IPS DF 19.7 (cell line): ENCODE results near the gene EIF4E3.

ENCODE experiments used
- DNase-seq: peaks from one replicate; pipeline ENCODE4 v3.0.0-alpha.2; 2013; ENCODE audit warnings: low read depth, low spot score

EIF4E3 gene

GRCh38 chr3:71690341-71690841, 34.8 kb downstream of the EIF4E3 start:
- DNase-seq: no peak

- no peak for DNase-seq
These were observed 35.9 kb downstream of the EIF4E3 start for GRCh38 chr3:71689291-71689690.

GRCh38 chr3:71688121-71688520, 37.1 kb downstream of the EIF4E3 start:
- DNase-seq: no peak

GRCh38 chr3:71685686-71686085, 39.5 kb downstream of the EIF4E3 start:
- no peak for DNase-seq

- DNase-seq: no peak
These were observed 40.3 kb downstream of the EIF4E3 start for GRCh38 chr3:71684757-71685386.

GRCh38 chr3:71684046-71684756, 41.0 kb downstream of the EIF4E3 start:
- no peak for DNase-seq

- no peak for DNase-seq
These were observed 44.0 kb downstream of the EIF4E3 start for GRCh38 chr3:71681224-71681668.

GRCh38 chr3:71680603-71681002, 44.6 kb downstream of the EIF4E3 start:
- no peak for DNase-seq

- no peak for DNase-seq
These were observed 48.3 kb downstream of the EIF4E3 start for GRCh38 chr3:71676931-71677330.

- DNase-seq: no peak
These were observed 51.7 kb downstream of the EIF4E3 start for GRCh38 chr3:71673486-71673885.

- no peak for DNase-seq
These were observed 52.4 kb downstream of the EIF4E3 start for GRCh38 chr3:71672807-71673206.

- no peak for DNase-seq
These were observed 52.9 kb downstream of the EIF4E3 start for GRCh38 chr3:71672340-71672739.

- DNase-seq: no peak
These were observed 53.9 kb downstream of the EIF4E3 start for GRCh38 chr3:71671216-71671845.

GRCh38 chr3:71662568-71662967, 62.6 kb downstream of the EIF4E3 start:
- DNase-seq: no peak

GRCh38 chr3:71662056-71662455, 63.1 kb downstream of the EIF4E3 start:
- no peak for DNase-seq

- no peak for DNase-seq
These were observed 65.2 kb downstream of the EIF4E3 start for GRCh38 chr3:71659864-71660591.

GRCh38 chr3:71657831-71658530, 67.2 kb downstream of the EIF4E3 start:
- no peak for DNase-seq

GRCh38 chr3:71655061-71655460, 70.1 kb downstream of the EIF4E3 start:
- DNase-seq: no peak

GRCh38 chr3:71653414-71653807, 71.8 kb downstream of the EIF4E3 start:
- no peak for DNase-seq

- no peak for DNase-seq
These were observed 72.3 kb downstream of the EIF4E3 start for GRCh38 chr3:71652781-71653413.

GRCh38 chr3:71651625-71652024, 73.6 kb downstream of the EIF4E3 start:
- no peak for DNase-seq
